NCI-H2029 (cell line): ENCODE results near the gene TNNI2.

Experiments used
- DNase-seq: peaks from one replicate; lab custom pipeline; 2025; lab: John Stamatoyannopoulos, UW

TNNI2 gene

DNA sequence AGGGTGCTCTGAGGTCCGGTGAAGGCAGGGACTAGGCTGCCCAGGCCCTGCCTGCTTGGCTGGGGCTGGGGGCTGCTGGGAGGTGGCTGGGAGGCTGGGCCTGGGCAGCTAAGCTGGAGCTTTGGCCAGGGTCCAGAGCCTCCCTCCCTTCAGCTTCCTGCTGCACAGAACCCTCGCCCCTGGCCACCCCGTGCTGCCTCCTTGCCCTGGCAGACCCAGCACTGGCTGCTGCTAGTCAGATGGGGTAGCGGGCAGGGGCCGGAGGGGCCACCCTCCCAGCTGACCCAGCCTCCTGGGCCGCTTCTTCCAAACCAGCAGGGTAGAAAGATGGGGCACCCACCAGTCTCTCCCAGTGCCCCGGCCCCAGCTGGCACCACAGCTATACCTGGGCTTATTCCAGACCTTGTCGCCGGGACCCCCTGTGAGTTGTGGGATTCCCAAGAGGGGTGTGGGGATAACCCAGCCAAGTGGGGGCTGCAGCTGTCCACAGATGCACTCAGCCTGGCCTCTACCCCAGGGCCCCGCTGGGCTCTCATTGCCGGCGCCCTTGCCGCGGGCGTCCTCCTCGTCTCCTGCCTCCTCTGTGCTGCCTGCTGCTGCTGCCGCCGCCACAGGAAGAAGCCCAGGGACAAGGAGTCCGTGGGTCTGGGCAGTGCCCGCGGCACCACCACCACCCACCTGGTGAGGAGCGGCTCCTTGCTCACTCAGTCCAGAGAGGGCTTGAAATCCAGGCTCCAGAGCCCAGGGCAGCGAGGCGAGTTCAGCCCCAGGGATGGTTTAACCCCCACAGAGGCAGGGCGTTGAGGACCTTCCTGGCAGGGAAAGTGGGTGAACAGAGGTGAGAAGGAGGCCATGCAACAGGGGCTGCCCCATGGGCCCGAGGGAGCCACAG, 3.8 kb upstream of the TNNI2 start, which contains the start of gene SYT8:
Gene SYT8, plus strand, starts transcription at position 212 of the 892 bp plus-strand sequence. Its CDS starts 116 bp downstream, at position 328.
- DNase-seq: no peak

GRCh38 chr11:1835671-1836010, 3.1 kb upstream of the TNNI2 start:
- no peak for DNase-seq

GRCh38 chr11:1836011-1836945, 2.5 kb upstream of the TNNI2 start:
- no peak for DNase-seq

DNA sequence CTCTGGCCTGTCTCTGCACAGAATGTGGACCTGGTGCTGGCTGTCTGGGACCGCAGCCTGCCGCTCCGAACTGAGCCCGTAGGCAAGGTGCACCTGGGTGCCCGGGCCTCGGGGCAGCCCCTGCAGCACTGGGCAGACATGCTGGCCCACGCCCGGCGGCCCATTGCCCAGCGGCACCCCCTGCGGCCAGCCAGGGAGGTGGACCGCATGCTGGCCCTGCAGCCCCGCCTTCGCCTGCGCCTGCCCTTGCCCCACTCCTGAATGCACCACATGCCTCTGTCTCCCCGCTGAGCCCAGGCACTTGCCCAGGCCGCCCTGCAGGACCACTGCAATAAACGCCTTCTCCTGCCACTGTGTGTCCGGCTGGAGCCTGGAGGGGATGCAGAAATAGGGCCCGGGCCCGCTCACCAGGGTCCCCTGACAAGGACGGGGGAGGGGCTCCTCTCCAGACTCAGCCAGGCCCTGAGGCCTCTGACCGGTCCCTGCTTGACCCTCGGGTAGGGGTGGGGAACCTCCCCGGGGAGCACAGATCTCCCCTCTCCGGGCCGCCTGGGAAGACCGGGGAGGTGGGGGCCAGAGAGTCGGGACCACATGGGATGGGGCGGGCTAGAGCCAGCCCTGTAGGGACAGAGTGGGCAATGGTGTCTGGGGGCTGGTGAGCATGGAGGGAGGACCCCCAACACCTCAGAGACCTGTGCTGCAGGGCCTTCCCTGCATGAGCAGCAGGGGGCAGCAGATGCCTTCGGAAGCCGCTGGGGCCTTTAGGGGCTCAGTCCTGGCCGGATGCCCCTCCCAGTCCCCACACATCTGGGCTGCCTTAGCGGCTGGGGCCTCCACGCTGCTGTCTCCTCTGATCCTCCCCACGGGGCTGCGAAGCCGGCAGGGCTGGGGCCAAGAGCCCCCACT, 1.4 kb upstream of the TNNI2 start:
- no peak for DNase-seq

- no peak for DNase-seq
Observed at GRCh38 chr11:1838077-1838425, 730 bp upstream of the TNNI2 start.

GRCh38 chr11:1839204-1839923, 583 bp downstream of the TNNI2 start:
- DNase-seq: no peak

DNA sequence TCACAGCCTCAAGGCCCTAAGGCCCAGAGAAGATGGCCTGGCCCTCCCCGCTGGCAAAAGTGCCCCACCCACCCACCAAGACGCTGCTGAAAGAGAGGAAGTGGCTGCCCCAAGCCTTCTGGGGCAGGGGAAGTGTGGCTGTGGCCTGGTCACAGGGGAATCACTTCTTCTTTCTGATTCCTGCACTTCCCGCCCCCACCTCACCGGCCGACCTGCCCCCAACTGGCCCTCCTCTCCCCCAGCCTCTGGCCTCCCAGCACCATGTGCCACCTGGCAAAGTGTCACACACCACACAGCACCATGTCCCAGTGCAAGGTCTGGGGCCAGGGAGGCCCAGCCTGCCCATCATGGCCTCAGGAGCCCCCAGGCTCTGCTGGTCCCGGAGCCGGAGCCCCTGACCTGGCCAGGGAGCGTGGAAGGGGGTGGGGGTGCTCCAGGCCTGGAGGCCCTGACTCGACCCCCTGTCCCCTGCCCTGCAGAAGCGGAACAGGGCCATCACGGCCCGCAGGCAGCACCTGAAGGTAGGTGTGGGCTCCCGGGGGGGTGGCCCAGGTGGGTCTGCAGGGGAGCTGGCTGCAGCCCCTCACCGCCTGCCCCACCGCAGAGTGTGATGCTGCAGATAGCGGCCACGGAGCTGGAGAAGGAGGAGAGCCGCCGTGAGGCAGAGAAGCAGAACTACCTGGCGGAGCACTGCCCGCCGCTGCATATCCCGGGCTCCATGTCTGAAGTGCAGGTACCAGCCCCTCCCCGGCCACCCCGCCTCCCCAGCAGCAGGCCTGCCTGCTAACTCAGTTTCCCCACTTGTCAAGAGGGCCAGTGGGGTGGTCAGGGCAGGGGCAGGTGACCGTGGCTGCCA, 1.4 kb downstream of the TNNI2 start:
- no peak for DNase-seq

GRCh38 chr11:1840780-1841480, 2.1 kb downstream of the TNNI2 start:
- DNase-seq: no peak

DNA sequence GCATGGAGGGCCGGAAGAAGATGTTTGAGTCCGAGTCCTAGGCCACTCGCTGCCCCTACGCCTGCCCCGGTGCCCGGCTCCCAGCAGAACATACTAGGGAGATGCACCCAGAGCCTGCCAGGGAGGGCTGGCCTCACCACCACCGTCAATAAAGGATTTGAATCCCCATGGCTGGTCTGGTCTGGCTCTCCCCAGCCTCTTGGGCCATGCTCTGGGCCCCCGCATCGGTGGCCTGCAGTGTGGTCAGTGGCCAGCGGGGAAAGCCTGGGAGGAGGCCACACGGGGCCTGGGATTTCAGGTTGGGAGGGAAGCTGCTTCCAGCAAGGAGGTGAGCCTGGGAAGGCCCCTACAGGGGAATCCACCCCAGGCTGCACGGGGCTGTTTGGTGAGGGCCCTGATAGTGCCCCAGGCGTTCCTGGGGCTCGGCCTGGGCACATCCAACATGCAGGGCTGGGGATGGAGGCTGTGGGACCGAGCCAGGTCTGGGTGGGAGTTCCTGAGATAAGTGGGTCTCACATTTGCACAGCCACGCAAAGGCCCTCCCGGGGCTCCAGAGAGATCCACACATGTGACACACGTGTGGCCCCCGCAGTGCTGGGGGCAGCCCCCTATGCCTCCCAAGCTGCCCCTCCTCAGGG, 2.8 kb downstream of the TNNI2 start:
- DNase-seq: no peak

DNA sequence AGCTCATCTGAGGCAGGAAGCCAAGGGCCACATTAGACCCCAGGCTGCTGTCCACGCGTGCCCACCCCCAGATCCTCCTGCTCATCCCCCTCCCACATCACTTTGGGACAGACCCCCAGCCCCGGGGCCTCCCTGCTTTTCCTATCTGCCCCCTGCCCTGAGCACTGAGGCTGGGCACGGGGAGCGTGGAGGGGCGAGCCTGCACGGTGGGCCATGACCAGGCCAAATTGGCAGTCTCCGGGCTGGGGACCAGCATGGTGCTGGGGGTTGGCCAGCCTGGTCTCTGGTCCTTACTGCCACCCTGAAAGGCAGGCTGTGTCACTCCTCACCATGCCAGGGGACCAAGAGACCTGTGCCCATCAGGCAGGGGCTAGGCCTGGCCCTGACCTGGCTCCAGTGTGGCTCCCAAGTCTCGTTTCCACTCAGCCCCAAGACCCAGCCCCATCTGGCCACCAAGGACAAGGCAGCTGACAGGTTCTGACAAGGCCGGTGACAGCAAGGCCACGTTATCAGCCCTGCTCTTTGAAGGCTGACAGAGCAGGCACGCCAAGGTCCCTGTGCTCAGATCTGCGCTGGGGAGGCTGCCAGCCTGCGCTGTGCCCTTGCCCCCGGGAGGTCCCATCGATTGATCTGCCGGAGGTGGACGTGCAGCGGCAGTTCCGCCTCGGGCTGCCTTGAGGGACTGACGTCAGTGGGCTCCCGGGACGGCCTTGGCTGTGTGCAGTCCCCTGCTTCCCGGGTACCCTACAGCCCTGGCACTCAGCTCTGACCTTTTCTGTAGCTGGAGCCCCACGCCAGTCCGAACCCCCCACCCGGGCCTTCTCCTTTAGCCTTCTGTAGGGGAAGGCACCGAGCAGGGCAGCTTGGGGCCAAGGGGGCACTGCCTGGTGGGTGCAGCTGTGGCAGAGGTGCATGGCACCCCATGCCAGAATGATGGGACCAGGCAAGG, 3.6 kb downstream of the TNNI2 start:
- DNase-seq: no peak

DNA sequence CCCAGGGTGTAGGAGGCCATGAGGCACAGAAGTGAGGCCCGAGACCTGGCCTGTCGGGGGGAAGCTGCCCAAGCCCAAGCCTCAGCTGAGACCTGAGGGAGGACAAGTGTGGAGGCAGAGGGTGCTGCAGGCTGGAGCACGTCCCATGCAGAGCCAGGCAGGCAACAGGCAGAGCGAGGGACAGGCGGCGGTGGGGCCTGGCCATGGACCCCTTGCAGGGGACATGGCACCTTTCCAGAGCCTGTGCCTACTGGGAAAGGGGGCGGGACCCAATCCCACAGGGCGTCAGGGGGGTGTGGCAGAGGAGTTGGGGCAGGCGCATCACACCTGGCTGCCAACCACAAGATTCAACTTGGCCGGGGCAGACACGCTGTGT, 4.3 kb downstream of the TNNI2 start:
- no peak for DNase-seq

DNA sequence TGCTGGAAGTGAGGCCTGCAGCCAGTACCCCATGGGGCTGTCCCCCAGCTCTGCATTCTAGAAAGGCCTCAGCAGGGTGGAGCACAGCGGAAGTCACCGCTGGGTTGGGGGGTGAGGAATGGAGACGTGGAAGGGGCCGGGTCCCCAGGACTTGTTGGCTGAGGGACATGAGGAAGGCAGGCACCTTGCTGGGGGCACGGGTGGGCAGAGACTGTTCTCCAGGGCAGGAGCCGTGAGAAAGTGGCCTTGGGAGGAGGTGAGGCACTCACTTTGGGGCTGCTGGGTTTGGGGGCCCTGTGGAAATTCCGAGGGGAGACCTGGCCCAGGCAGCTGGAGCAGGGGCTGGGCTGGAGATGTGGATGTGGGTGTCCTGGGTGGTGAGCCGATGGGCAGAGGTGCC, 5.0 kb downstream of the TNNI2 start:
- DNase-seq: no peak

- no peak for DNase-seq
Observed at GRCh38 chr11:1844221-1845094, 5.7 kb downstream of the TNNI2 start.

DNA sequence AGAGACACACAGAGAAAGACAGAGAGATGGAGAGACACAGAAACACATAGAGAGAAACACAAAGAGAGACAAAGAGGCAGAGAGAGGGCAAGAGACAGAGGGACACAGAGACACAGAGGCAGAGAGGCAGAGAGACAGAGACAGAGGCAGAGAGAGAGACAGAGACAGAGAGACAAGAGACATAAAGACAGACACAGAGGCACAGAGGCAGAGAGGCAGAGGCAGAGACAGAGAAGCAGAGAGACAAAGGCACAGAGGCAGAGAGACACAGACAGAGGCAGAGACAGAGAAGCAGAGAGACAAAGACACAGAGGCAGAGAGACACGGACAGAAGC, 6.3 kb downstream of the TNNI2 start:
- DNase-seq: no peak

- DNase-seq: no peak
Observed at GRCh38 chr11:1845561-1846452, 7.0 kb downstream of the TNNI2 start.

DNA sequence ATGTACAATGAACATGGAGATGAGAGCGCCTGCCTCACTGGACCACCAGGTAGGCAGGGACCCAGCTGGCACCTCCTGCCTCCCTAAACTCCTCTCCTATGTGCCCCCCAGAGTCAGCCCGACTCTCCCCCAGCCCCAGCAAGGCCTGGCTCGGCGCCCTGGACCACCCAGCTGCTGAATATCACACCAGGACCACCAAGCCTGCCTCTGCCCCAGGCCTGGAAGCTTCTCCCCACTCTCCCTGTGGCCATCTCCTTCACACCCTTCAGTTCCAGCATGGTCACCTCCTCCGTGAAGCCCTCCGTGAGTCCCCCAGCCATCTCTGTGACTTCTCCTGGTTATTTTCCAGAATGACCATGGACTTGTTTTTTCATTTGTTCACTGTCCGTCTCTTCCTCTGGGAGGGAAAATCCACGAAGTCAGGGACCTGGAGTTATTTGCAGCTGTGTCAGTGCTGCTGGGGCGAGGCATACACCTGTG, 7.7 kb downstream of the TNNI2 start:
- DNase-seq: no peak
